DND-41 (cell line): Measurements from ENCODE around the gene BRIP1.

Experiments
- EZH2 ChIP-seq: IDR thresholded peaks from 3 replicates; pipeline ENCODE4 v1.6.1; 2012; ENCODE audit warnings: borderline replicate concordance, low read depth, mild to moderate bottlenecking, moderate library complexity, low read length, inconsistent platforms; ENCODE audit not compliant: severe bottlenecking
- TF ChIP-seq, protein P1 (sequence below): IDR thresholded peaks from 2 replicates; pipeline ENCODE4 v1.5.1; 2012; ENCODE audit warnings: borderline replicate concordance, low read length, moderate library complexity, mild to moderate bottlenecking; ENCODE audit not compliant: poor library complexity, severe bottlenecking; ENCODE audit errors: extremely low read depth

DNA sequence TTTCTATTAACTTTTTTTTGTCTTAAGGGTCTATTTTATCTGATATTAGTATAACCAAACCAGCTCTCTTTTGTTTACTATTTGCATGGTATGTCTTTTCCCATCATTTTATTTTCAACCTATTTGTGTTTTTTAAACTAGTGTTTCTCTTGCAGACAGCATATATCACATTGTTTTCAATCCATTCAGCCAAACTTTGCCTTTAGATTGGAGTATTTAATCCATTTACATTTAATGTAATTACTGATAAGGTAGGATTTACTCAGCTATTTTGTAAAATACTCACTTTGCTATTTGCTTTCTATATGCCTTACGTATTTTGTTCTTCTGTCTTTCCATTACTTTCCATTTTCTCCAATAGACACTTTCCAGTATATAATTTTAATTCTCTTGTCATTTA, 164.3 kb downstream of the BRIP1 start:
- TF ChIP-seq, protein P1, sequence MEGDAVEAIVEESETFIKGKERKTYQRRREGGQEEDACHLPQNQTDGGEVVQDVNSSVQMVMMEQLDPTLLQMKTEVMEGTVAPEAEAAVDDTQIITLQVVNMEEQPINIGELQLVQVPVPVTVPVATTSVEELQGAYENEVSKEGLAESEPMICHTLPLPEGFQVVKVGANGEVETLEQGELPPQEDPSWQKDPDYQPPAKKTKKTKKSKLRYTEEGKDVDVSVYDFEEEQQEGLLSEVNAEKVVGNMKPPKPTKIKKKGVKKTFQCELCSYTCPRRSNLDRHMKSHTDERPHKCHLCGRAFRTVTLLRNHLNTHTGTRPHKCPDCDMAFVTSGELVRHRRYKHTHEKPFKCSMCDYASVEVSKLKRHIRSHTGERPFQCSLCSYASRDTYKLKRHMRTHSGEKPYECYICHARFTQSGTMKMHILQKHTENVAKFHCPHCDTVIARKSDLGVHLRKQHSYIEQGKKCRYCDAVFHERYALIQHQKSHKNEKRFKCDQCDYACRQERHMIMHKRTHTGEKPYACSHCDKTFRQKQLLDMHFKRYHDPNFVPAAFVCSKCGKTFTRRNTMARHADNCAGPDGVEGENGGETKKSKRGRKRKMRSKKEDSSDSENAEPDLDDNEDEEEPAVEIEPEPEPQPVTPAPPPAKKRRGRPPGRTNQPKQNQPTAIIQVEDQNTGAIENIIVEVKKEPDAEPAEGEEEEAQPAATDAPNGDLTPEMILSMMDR = no peak
- TF ChIP-seq EZH2 = no peak
